ENCODE data around the gene FILIP1L.

The FILIP1L gene

DNA sequence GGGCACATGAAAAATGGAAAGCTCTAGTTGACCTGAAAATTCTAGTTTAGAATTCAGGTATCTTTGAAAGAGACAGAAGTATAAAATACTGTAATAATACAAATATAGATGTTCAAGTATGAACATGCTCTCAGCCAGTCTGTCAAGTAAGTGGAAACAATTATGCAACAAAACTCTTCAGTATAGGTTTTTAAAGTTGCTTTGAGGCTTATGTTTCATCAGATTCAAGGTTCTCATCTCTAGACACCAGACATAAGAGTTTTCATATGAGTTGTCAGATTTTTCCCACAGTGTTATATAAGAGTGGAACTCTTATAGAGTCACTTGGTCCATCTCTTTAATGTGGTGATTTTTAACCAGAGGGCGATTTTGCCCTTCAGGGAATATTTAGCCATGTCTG is 274.7 kb downstream of the FILIP1L start:
- no peak for DNase-seq
- WGBS (ENCODE audit: insufficient coverage): no CpG with 5 or more reads among the region's 1 CpG
- ChIA-PET CTCF (interaction anchor here (0.7 to 1.7 kb wide), 5 partner anchors 10 to 466 kb away, joined by 3 to 4 read pairs (median 3); no protein-coding TSS in a partner anchor), POLR2A (interaction anchor here (0.7 kb wide), 1 partner anchor 530 kb away, joined by 5 read pairs; no protein-coding TSS in a partner anchor)
- H3K27ac ChIP-seq (ENCODE audit: insufficient read depth in 1 of 2, low read depth in 1 of 2, low read length in 2 of 2, poor library complexity in 1 of 2, severe bottlenecking in 2 of 2): no peak overlapping the region
- peaks cover 0 to 11% (median 0%) of the 10 kb centered on the region in 4 experiments for H3K4me1 ChIP-seq (ENCODE audit: control extremely low read depth in 1 of 4, control insufficient read depth in 4 of 4, insufficient read depth in 4 of 4, low read length in 3 of 4)
- no peaks in the 10 kb centered on the region for H3K36me3 ChIP-seq (ENCODE audit: control insufficient read depth in 4 of 4, insufficient read depth in 4 of 4, low read length in 3 of 4)
- no peaks in the 10 kb centered on the region for H3K27me3 ChIP-seq (replicated peaks in 2 of 5; ENCODE audit: control insufficient read depth in 4 of 5, insufficient read depth in 5 of 5, low read length in 4 of 5)
- no peaks in the 10 kb centered on the region for H3K9me3 ChIP-seq (ENCODE audit: control extremely low read depth in 1 of 5, control insufficient read depth in 4 of 5, insufficient read depth in 2 of 5, low read depth in 1 of 5, low read length in 4 of 5)
- no peak overlapping the region for H3K4me3 ChIP-seq (ENCODE audit: control insufficient read depth in 1 of 7, extremely low read depth in 1 of 7, insufficient read depth in 4 of 7, low read depth in 2 of 7, low read length in 6 of 7)

DNA sequence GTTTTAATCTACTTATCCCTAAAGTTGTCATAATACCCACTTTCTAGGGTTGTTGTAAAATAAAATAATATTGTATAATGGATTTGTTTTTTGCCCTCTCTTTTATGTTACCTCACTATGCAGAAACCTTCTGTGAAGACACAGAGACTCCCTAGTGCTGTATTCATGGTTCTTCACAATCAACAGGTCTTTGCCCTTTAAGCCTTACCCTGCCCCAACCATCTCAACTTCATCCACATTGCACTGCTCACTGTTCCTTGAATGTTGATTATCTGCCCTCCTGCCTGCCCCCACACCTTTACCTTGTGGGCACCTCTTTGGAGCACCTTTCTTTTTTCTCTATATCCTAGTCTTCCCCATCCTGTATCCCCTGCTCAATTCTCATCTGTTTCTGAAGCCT is 275.5 kb downstream of the FILIP1L start:
- Histone ChIP-seq H3K27ac (ENCODE audit: insufficient read depth in 1 of 2, low read depth in 1 of 2, low read length in 2 of 2, poor library complexity in 1 of 2, severe bottlenecking in 2 of 2) (no peak overlapping the region), H3K9me3 (ENCODE audit: control extremely low read depth in 1 of 5, control insufficient read depth in 4 of 5, insufficient read depth in 2 of 5, low read depth in 1 of 5, low read length in 4 of 5) (no peaks in the 10 kb centered on the region), H3K27me3 (replicated peaks in 2 of 5; ENCODE audit: control insufficient read depth in 4 of 5, insufficient read depth in 5 of 5, low read length in 4 of 5) (no peaks in the 10 kb centered on the region), H3K36me3 (ENCODE audit: control insufficient read depth in 4 of 4, insufficient read depth in 4 of 4, low read length in 3 of 4) (no peaks in the 10 kb centered on the region), H3K4me1 (ENCODE audit: control extremely low read depth in 1 of 4, control insufficient read depth in 4 of 4, insufficient read depth in 4 of 4, low read length in 3 of 4) (peaks cover 0 to 4% (median 0%) of the 10 kb centered on the region in 4 experiments), H3K4me3 (ENCODE audit: control insufficient read depth in 1 of 7, extremely low read depth in 1 of 7, insufficient read depth in 4 of 7, low read depth in 2 of 7, low read length in 6 of 7) (no peak overlapping the region)
- DNase-seq: no peak
- POLR2A ChIA-PET: interaction anchor here (0.7 kb wide), 1 partner anchor 531 kb away, joined by 5 read pairs; no protein-coding TSS in a partner anchor
- CTCF ChIA-PET: interaction anchor here (0.9 to 1.8 kb wide), 5 partner anchors 10 to 418 kb away, joined by 3 to 6 read pairs (median 3); no protein-coding TSS in a partner anchor

DNA sequence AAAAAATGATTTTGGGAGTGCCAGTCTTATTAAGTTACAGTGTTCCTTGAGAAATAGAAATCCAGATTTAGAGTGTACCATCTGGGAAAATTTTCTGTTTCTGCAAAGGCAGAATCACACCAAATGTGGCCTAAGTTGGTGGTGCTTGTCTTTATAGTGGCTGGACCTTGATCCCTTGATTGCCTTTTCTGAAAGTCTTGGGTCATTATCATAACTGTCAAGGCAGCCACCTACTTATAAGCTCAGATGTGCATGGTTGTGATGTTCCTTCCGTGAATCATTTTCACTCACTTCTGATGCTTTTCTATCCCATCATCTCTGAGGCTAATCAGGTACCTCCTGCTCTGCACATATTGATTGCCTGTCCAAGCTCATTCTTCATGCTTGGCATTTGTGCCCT is 276.6 kb downstream of the FILIP1L start:
- POLR2A ChIA-PET: interaction anchor here (0.6 kb wide), 1 partner anchor 33 kb away, joined by 6 read pairs; no protein-coding TSS in a partner anchor
- 100% methylated on average over 1 of the region's 1 CpG for WGBS (ENCODE audit: insufficient coverage)
- CTCF ChIA-PET: interaction anchor here (1.2 to 1.8 kb wide), 3 partner anchors 14 to 418 kb away, joined by 4 to 6 read pairs (median 4); no protein-coding TSS in a partner anchor
- H3K36me3 ChIP-seq (ENCODE audit: control insufficient read depth in 4 of 4, insufficient read depth in 4 of 4, low read length in 3 of 4): no peaks in the 10 kb centered on the region
- DNase-seq: no peak
- no peaks in the 10 kb centered on the region for H3K27me3 ChIP-seq (replicated peaks in 2 of 5; ENCODE audit: control insufficient read depth in 4 of 5, insufficient read depth in 5 of 5, low read length in 4 of 5)
- no peaks in the 10 kb centered on the region for H3K9me3 ChIP-seq (ENCODE audit: control extremely low read depth in 1 of 5, control insufficient read depth in 4 of 5, insufficient read depth in 2 of 5, low read depth in 1 of 5, low read length in 4 of 5)
- no peak overlapping the region for H3K27ac ChIP-seq (ENCODE audit: insufficient read depth in 1 of 2, low read depth in 1 of 2, low read length in 2 of 2, poor library complexity in 1 of 2, severe bottlenecking in 2 of 2)
- H3K4me1 ChIP-seq (ENCODE audit: control extremely low read depth in 1 of 4, control insufficient read depth in 4 of 4, insufficient read depth in 4 of 4, low read length in 3 of 4): no peaks in the 10 kb centered on the region
- H3K4me3 ChIP-seq (ENCODE audit: control insufficient read depth in 1 of 7, extremely low read depth in 1 of 7, insufficient read depth in 4 of 7, low read depth in 2 of 7, low read length in 6 of 7): no peak overlapping the region

GRCh38 chr3:99836681-99837080 is 277.6 kb downstream of the FILIP1L start:
- Histone ChIP-seq H3K36me3 (ENCODE audit: control insufficient read depth in 4 of 4, insufficient read depth in 4 of 4, low read length in 3 of 4) (no peaks in the 10 kb centered on the region), H3K27me3 (replicated peaks in 2 of 5; ENCODE audit: control insufficient read depth in 4 of 5, insufficient read depth in 5 of 5, low read length in 4 of 5) (no peaks in the 10 kb centered on the region), H3K9me3 (ENCODE audit: control extremely low read depth in 1 of 5, control insufficient read depth in 4 of 5, insufficient read depth in 2 of 5, low read depth in 1 of 5, low read length in 4 of 5) (no peaks in the 10 kb centered on the region), H3K27ac (ENCODE audit: insufficient read depth in 1 of 2, low read depth in 1 of 2, low read length in 2 of 2, poor library complexity in 1 of 2, severe bottlenecking in 2 of 2) (no peak overlapping the region), H3K4me1 (ENCODE audit: control extremely low read depth in 1 of 4, control insufficient read depth in 4 of 4, insufficient read depth in 4 of 4, low read length in 3 of 4) (no peaks in the 10 kb centered on the region), H3K4me3 (ENCODE audit: control insufficient read depth in 1 of 7, extremely low read depth in 1 of 7, insufficient read depth in 4 of 7, low read depth in 2 of 7, low read length in 6 of 7) (no peak overlapping the region)
- ChIA-PET CTCF (interaction anchor here (1.5 kb wide), 1 partner anchor 418 kb away, joined by 4 read pairs; no protein-coding TSS in a partner anchor), POLR2A (no interaction called here)
- WGBS (ENCODE audit: insufficient coverage): 100% methylated on average over 1 of the region's 3 CpGs
- no peak for DNase-seq

- H3K9me3 ChIP-seq (ENCODE audit: control extremely low read depth in 1 of 5, control insufficient read depth in 4 of 5, insufficient read depth in 2 of 5, low read depth in 1 of 5, low read length in 4 of 5): no peaks in the 10 kb centered on the region
- POLR2A ChIA-PET: interaction anchor here (0.6 kb wide), 1 partner anchor 1834 kb away, joined by 4 read pairs; no protein-coding TSS in a partner anchor
- H3K36me3 ChIP-seq (ENCODE audit: control insufficient read depth in 4 of 4, insufficient read depth in 4 of 4, low read length in 3 of 4): no peaks in the 10 kb centered on the region
- CTCF ChIA-PET: interaction anchor here (0.8 to 2.7 kb wide), 10 partner anchors 9 to 448 kb away, joined by 3 to 16 read pairs (median 5); no protein-coding TSS in a partner anchor
- H3K4me3 ChIP-seq (ENCODE audit: control insufficient read depth in 1 of 7, extremely low read depth in 1 of 7, insufficient read depth in 4 of 7, low read depth in 2 of 7, low read length in 6 of 7): no peak overlapping the region
- H3K27me3 ChIP-seq (replicated peaks in 2 of 5; ENCODE audit: control insufficient read depth in 4 of 5, insufficient read depth in 5 of 5, low read length in 4 of 5): no peaks in the 10 kb centered on the region
- no peaks in the 10 kb centered on the region for H3K4me1 ChIP-seq (ENCODE audit: control extremely low read depth in 1 of 4, control insufficient read depth in 4 of 4, insufficient read depth in 4 of 4, low read length in 3 of 4)
- no peak for DNase-seq
- H3K27ac ChIP-seq (ENCODE audit: insufficient read depth in 1 of 2, low read depth in 1 of 2, low read length in 2 of 2, poor library complexity in 1 of 2, severe bottlenecking in 2 of 2): no peak overlapping the region
- WGBS (ENCODE audit: insufficient coverage): 100% methylated on average over 1 of the region's 2 CpGs
Measured at GRCh38 chr3:99834211-99834957, 279.9 kb downstream of the FILIP1L start.

DNA sequence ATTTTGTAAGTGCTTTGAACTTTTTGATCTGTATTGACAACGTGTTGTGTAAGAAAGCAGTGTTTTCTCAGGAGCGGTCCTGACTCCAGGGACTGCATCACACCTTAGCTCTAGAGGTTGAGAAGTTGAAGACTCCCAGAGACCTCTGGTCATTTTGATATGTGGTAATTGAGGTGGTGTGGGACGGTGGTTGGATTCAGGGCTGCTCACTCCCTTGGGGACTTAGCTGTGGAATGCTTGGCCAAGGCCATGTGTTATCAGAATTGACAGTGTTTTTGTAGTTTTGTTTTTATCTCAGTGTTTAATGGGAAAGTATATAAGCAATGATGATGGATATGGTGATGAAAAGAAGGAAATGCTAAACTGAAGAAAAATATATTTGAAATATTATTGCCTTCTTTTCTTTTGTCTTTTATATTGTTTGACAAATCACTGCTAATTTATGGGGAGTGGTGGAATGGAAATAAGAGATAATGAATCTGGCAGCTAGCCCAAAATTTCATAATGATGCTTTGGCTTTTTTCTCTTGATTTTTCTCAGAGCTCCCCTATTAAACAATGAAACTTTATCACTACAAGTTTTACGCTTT is 280.6 kb downstream of the FILIP1L start:
- no peak overlapping the region for H3K27ac ChIP-seq (ENCODE audit: insufficient read depth in 1 of 2, low read depth in 1 of 2, low read length in 2 of 2, poor library complexity in 1 of 2, severe bottlenecking in 2 of 2)
- H3K4me3 ChIP-seq (ENCODE audit: control insufficient read depth in 1 of 7, extremely low read depth in 1 of 7, insufficient read depth in 4 of 7, low read depth in 2 of 7, low read length in 6 of 7): no peak overlapping the region
- ChIA-PET CTCF (interaction anchor here (0.6 to 2.7 kb wide), 11 partner anchors 10 to 884 kb away, joined by 3 to 16 read pairs (median 5); no protein-coding TSS in a partner anchor), POLR2A (no interaction called here)
- no peaks in the 10 kb centered on the region for H3K27me3 ChIP-seq (replicated peaks in 2 of 5; ENCODE audit: control insufficient read depth in 4 of 5, insufficient read depth in 5 of 5, low read length in 4 of 5)
- no peaks in the 10 kb centered on the region for H3K36me3 ChIP-seq (ENCODE audit: control insufficient read depth in 4 of 4, insufficient read depth in 4 of 4, low read length in 3 of 4)
- H3K9me3 ChIP-seq (ENCODE audit: control extremely low read depth in 1 of 5, control insufficient read depth in 4 of 5, insufficient read depth in 2 of 5, low read depth in 1 of 5, low read length in 4 of 5): no peaks in the 10 kb centered on the region
- no peaks in the 10 kb centered on the region for H3K4me1 ChIP-seq (ENCODE audit: control extremely low read depth in 1 of 4, control insufficient read depth in 4 of 4, insufficient read depth in 4 of 4, low read length in 3 of 4)
- 60% methylated on average over 2 of the region's 4 CpGs for WGBS (ENCODE audit: insufficient coverage)
- no peak for DNase-seq

DNA sequence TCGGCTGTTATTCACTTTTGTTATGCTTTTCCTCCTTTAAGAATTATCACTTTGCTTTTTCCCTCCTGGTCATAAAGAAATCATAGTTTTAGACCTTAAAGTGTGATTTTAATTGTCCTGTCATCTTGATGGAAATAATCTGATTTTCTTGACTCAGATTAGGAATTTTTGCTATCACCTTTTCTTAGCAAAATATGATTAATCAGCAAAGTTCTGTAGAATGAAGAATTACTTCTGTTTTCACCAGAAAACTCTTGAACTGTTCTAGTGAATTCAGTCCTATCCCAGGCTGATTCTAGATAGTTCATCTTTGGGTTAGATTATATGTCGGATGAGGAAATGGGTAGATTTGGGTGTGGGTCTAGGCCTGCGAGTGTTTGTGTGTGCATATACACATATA is 284.5 kb downstream of the FILIP1L start:
- WGBS (ENCODE audit: insufficient coverage): no CpG with 5 or more reads among the region's 3 CpGs
- H3K4me1 ChIP-seq (ENCODE audit: control extremely low read depth in 1 of 4, control insufficient read depth in 4 of 4, insufficient read depth in 4 of 4, low read length in 3 of 4): peaks cover 3 to 16% (median 5%) of the 10 kb centered on the region in 4 experiments

More for the DNA sequence above, 284.5 kb downstream of the FILIP1L start:
- Histone ChIP-seq H3K4me3 (ENCODE audit: control insufficient read depth in 1 of 7, extremely low read depth in 1 of 7, insufficient read depth in 4 of 7, low read depth in 2 of 7, low read length in 6 of 7) (no peak overlapping the region), H3K27me3 (replicated peaks in 2 of 5; ENCODE audit: control insufficient read depth in 4 of 5, insufficient read depth in 5 of 5, low read length in 4 of 5) (no peaks in the 10 kb centered on the region), H3K36me3 (ENCODE audit: control insufficient read depth in 4 of 4, insufficient read depth in 4 of 4, low read length in 3 of 4) (no peaks in the 10 kb centered on the region), H3K9me3 (ENCODE audit: control extremely low read depth in 1 of 5, control insufficient read depth in 4 of 5, insufficient read depth in 2 of 5, low read depth in 1 of 5, low read length in 4 of 5) (no peaks in the 10 kb centered on the region), H3K27ac (ENCODE audit: insufficient read depth in 1 of 2, low read depth in 1 of 2, low read length in 2 of 2, poor library complexity in 1 of 2, severe bottlenecking in 2 of 2) (no peak overlapping the region)
- ChIA-PET POLR2A (no interaction called here), CTCF (interaction anchor here (0.8 to 3.5 kb wide), 5 partner anchors 10 to 424 kb away, joined by 3 to 19 read pairs (median 4); partner anchors contain the start of gene CMSS1)
- no peak for DNase-seq

All from common myeloid progenitor, CD34-positive (primary cell).